Neuronal stem cell (in vitro differentiated cells): ENCODE results near the gene MYO1C.

Experiments used
- DNase-seq: peaks from one replicate; pipeline ENCODE4 v3.0.0-alpha.2; 2013; ENCODE audit warnings: low spot score
- H2AFZ ChIP-seq: one replicate; pipeline ENCODE4 v1.6.1; 2013; ENCODE audit warnings: mild to moderate bottlenecking, low read length, inconsistent platforms
- H2AK5ac ChIP-seq: 2 replicates; pipeline ENCODE4 v1.6.1; 2013; ENCODE audit warnings: low read depth, mild to moderate bottlenecking, inconsistent platforms, low read length, moderate library complexity, mixed read lengths
- H2BK120ac ChIP-seq: 2 replicates; pipeline ENCODE4 v1.6.1; 2013; ENCODE audit warnings: low read depth, mild to moderate bottlenecking, inconsistent platforms, low read length, moderate library complexity, mixed read lengths
- H2BK12ac ChIP-seq: one replicate; pipeline ENCODE4 v1.6.1; 2013; ENCODE audit warnings: low read length, inconsistent platforms
- H2BK15ac ChIP-seq: 2 replicates; pipeline ENCODE4 v1.6.1; 2013; ENCODE audit warnings: mild to moderate bottlenecking, low read length, inconsistent platforms, mixed read lengths
- H2BK5ac ChIP-seq: one replicate; pipeline ENCODE4 v1.6.1; 2013; ENCODE audit warnings: inconsistent platforms, mild to moderate bottlenecking, low read length, moderate library complexity
- H3K14ac ChIP-seq: one replicate; pipeline ENCODE4 v1.6.1; 2013; ENCODE audit warnings: low read length, inconsistent platforms
- H3K18ac ChIP-seq: 2 replicates; pipeline ENCODE4 v1.6.1; 2013; ENCODE audit warnings: low read length, inconsistent platforms
- H3K23ac ChIP-seq: 2 replicates; pipeline ENCODE4 v1.6.1; 2013; ENCODE audit warnings: low read depth, mild to moderate bottlenecking, mixed read lengths, low read length, inconsistent platforms; ENCODE audit not compliant: poor library complexity
- H3K27ac ChIP-seq: replicated peaks from 3 replicates; pipeline ENCODE4 v1.5.1; 2013; ENCODE audit warnings: low read length, inconsistent platforms
- H3K27me3 ChIP-seq, 3 experiments: 2 replicates each; pipeline ENCODE4 v1.6.1; 2013; ENCODE audit warnings: low read length in 3 of 3, mild to moderate bottlenecking in 2 of 3, inconsistent platforms in 1 of 3, low read depth in 1 of 3, mixed read lengths in 1 of 3, moderate library complexity in 1 of 3; ENCODE audit not compliant: control insufficient read depth in 3 of 3, insufficient read depth in 3 of 3
- H3K36me3 ChIP-seq, 2 donors: replicated peaks in 1 of 2; 2 replicates each; pipeline ENCODE4 v1.6.1; 2013; ENCODE audit warnings: low read length in 2 of 2; ENCODE audit not compliant: control insufficient read depth in 2 of 2, insufficient read depth in 2 of 2
- H3K4ac ChIP-seq: 2 replicates; pipeline ENCODE4 v1.6.1; 2013; ENCODE audit warnings: inconsistent platforms, mild to moderate bottlenecking, low read length, moderate library complexity
- H3K4me1 ChIP-seq, 2 donors: 1 replicate in 1 of 2; 2 replicates in 1 of 2; pipeline ENCODE4 v1.6.1; 2013; ENCODE audit warnings: low read length in 2 of 2, low read depth in 1 of 2; ENCODE audit not compliant: control insufficient read depth in 2 of 2, insufficient read depth in 1 of 2
- H3K4me2 ChIP-seq: one replicate; pipeline ENCODE4 v1.6.1; 2013; ENCODE audit warnings: mild to moderate bottlenecking, low read length, inconsistent platforms; ENCODE audit not compliant: insufficient read depth, poor library complexity, severe bottlenecking
- H3K4me3 ChIP-seq, 2 donors: 2 replicates each; pipeline ENCODE4 v1.5.1; 2013; ENCODE audit warnings: low read length in 2 of 2, mild to moderate bottlenecking in 2 of 2, inconsistent platforms in 1 of 2, moderate library complexity in 1 of 2
- H3K79me1 ChIP-seq: one replicate; pipeline ENCODE4 v1.6.1; 2013; ENCODE audit warnings: low read depth, mild to moderate bottlenecking, inconsistent platforms, low read length, moderate library complexity
- H3K9ac ChIP-seq: one replicate; pipeline ENCODE4 v1.6.1; 2013; ENCODE audit warnings: mild to moderate bottlenecking, low read depth, low read length, inconsistent platforms; ENCODE audit not compliant: poor library complexity
- H3K9me3 ChIP-seq, 2 donors: replicated peaks in 1 of 2; 2 replicates each; pipeline versions ENCODE3 to v1.6.1; 2013; ENCODE audit warnings: low read length in 2 of 2, mild to moderate bottlenecking in 2 of 2, inconsistent platforms in 1 of 2, low read depth in 1 of 2, mixed read lengths in 1 of 2, moderate library complexity in 1 of 2; ENCODE audit not compliant: control insufficient read depth in 2 of 2, insufficient read depth in 1 of 2
- H4K8ac ChIP-seq: one replicate; pipeline ENCODE4 v1.6.1; 2013; ENCODE audit warnings: low read depth, mild to moderate bottlenecking, inconsistent platforms, low read length, moderate library complexity
- H4K91ac ChIP-seq: one replicate; pipeline ENCODE4 v1.6.1; 2013; ENCODE audit warnings: low read length, low read depth, mild to moderate bottlenecking, inconsistent platforms; ENCODE audit not compliant: poor library complexity
- WGBS, 2 donors: extraction: QIAGEN DNeasy Blood & Tissue Kit; methylation state at CpG; one replicate each; pipeline ENCODE4 v1.1.7; 2013; ENCODE audit warnings: missing lambda C conversion rate in 2 of 2, mixed read lengths in 1 of 2; ENCODE audit not compliant: insufficient read length in 2 of 2, insufficient replicate concordance in 1 of 2; ENCODE audit errors: extremely low coverage in 2 of 2; 5-methylcytosine and 5-hydroxymethylcytosine counted together

The MYO1C gene

DNA sequence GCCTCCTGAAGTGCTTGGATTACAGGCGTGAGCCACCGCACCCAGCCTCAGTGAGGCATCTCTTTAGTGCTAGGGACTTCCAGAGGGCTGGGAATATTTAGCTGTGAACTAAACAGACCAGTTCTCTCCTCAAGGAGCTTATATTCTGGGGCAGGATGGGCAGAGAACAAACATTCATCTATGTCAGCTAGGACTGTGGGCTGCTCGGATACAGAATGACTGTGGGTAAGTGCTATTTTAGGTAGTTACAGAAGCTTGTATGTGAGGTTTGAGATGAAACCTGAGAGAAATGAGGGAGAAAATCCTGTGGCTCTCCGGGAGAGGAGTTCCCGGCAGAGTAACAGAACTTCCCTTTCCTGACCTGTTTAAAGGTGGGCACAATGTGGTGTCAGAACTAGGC is 30.1 kb upstream of the MYO1C start:
- no peaks in the 10 kb centered on the region for H3K27me3 ChIP-seq
- H2BK120ac ChIP-seq = no peak overlapping the region
- H3K4ac ChIP-seq = no peak overlapping the region
- WGBS, 2 donors = no CpG with 5 or more reads among the region's 5 CpGs
- no peak overlapping the region for H3K9ac ChIP-seq
- no peak overlapping the region for H3K27ac ChIP-seq
- H2AK5ac ChIP-seq = no peak overlapping the region
- H2BK5ac ChIP-seq = no peak overlapping the region
- H3K4me2 ChIP-seq = no peak overlapping the region
- H3K18ac ChIP-seq = no peak overlapping the region
- H2BK15ac ChIP-seq = no peak overlapping the region
- H3K4me3 ChIP-seq = no peak overlapping the region
- H3K4me1 ChIP-seq = no peaks in the 10 kb centered on the region
- H2AFZ ChIP-seq = no peak overlapping the region
- H3K14ac ChIP-seq = no peak overlapping the region
- H3K79me1 ChIP-seq = peaks cover 3% of the 10 kb centered on the region
- peaks cover 0 to 2% of the 10 kb centered on the region in 2 donors for H3K9me3 ChIP-seq
- no peak overlapping the region for H4K8ac ChIP-seq
- no peak for DNase-seq
- no peak overlapping the region for H4K91ac ChIP-seq
- no peak overlapping the region for H2BK12ac ChIP-seq
- peaks cover 21 to 74% of the 10 kb centered on the region in 2 donors for H3K36me3 ChIP-seq
- no peak overlapping the region for H3K23ac ChIP-seq

DNA sequence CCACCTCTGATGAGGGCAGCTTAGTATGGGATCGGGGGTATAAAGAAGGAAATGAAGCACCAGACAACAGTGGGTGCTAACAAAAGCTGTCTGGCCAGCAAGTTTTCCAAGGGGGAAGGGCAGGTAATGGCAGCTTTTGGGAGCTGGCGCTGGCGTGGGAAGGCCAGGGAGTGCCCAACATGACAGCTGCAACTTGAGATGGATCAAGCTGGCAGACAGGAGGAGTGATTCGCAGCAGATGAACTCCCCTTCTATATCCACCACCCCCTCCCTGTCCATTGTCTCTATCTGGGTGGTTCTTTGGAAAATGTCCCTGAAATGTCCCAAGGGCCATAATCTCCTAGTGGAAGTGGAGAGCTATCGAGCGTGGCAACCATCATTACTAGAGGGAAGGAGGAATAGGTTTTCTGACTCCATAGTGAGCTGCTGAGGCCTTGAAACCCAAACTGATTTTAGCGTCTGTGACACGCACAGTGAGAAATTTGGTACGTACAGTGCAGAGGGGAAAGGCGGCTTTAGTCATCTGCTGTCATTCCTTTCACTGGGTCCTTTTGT is 28.7 kb upstream of the MYO1C start:
- Histone ChIP-seq H2BK15ac (no peak overlapping the region), H4K91ac (no peak overlapping the region), H2AFZ (no peak overlapping the region), H2AK5ac (no peak overlapping the region), H3K4me1 (no peaks in the 10 kb centered on the region), H2BK120ac (no peak overlapping the region), H2BK5ac (no peak overlapping the region), H3K79me1 (peaks cover 3% of the 10 kb centered on the region), H3K4me2 (no peak overlapping the region), H3K36me3 (peaks cover 20 to 64% of the 10 kb centered on the region in 2 donors), H3K9ac (no peak overlapping the region), H3K18ac (no peak overlapping the region), H3K27me3 (no peaks in the 10 kb centered on the region), H3K27ac (no peak overlapping the region), H3K14ac (no peak overlapping the region), H3K9me3 (peaks cover 0 to 2% of the 10 kb centered on the region in 2 donors), H2BK12ac (no peak overlapping the region), H3K4ac (no peak overlapping the region), H3K23ac (no peak overlapping the region), H3K4me3 (no peak overlapping the region), H4K8ac (no peak overlapping the region)
- no CpG with 5 or more reads among the region's 10 CpGs for WGBS, 2 donors
- DNase-seq = no peak

- Histone ChIP-seq H3K18ac (no peak overlapping the region), H4K91ac (no peak overlapping the region), H3K36me3 (peaks cover 18 to 56% of the 10 kb centered on the region in 2 donors), H3K27me3 (no peaks in the 10 kb centered on the region), H3K23ac (no peak overlapping the region), H2AFZ (no peak overlapping the region), H2BK15ac (no peak overlapping the region), H2BK5ac (no peak overlapping the region), H2BK120ac (no peak overlapping the region), H3K4me2 (no peak overlapping the region), H3K4ac (no peak overlapping the region), H2AK5ac (no peak overlapping the region), H3K4me1 (peaks cover 3 to 4% of the 10 kb centered on the region in 2 donors), H4K8ac (no peak overlapping the region), H3K4me3 (no peak overlapping the region), H2BK12ac (no peak overlapping the region), H3K9ac (no peak overlapping the region), H3K79me1 (peaks cover 3% of the 10 kb centered on the region), H3K27ac (no peak overlapping the region), H3K9me3 (peaks cover 0 to 2% of the 10 kb centered on the region in 2 donors), H3K14ac (no peak overlapping the region)
- no peak for DNase-seq
- WGBS, 2 donors = no CpG with 5 or more reads among the region's 7 CpGs
These were observed 27.2 kb upstream of the MYO1C start for GRCh38 chr17:1519678-1520077.

- H3K27me3 ChIP-seq = no peaks in the 10 kb centered on the region
- peaks cover 18 to 56% of the 10 kb centered on the region in 2 donors for H3K36me3 ChIP-seq
- no peak overlapping the region for H4K8ac ChIP-seq
- no CpG with 5 or more reads among the region's 2 CpGs for WGBS, 2 donors
- no peak overlapping the region for H3K4me3 ChIP-seq
- no peak overlapping the region for H3K27ac ChIP-seq
- no peak overlapping the region for H2AFZ ChIP-seq
- no peak overlapping the region for H3K18ac ChIP-seq
- no peak overlapping the region for H3K4ac ChIP-seq
- no peak overlapping the region for H2BK120ac ChIP-seq
- H2BK12ac ChIP-seq = no peak overlapping the region
- no peak overlapping the region for H2BK5ac ChIP-seq
- no peak overlapping the region for H3K14ac ChIP-seq
- H2BK15ac ChIP-seq = no peak overlapping the region
- no peak for DNase-seq
- peaks cover 3% of the 10 kb centered on the region for H3K79me1 ChIP-seq
- no peak overlapping the region for H4K91ac ChIP-seq
- no peak overlapping the region for H3K9ac ChIP-seq
- H3K4me1 ChIP-seq = peaks cover 3 to 4% of the 10 kb centered on the region in 2 donors
- no peak overlapping the region for H3K4me2 ChIP-seq
- H3K9me3 ChIP-seq = peaks cover 0 to 2% of the 10 kb centered on the region in 2 donors
- H2AK5ac ChIP-seq = no peak overlapping the region
- no peak overlapping the region for H3K23ac ChIP-seq
These were observed 25.9 kb upstream of the MYO1C start for GRCh38 chr17:1518410-1518809.
